Measurements from ENCODE around the gene TNK1.
A peak's percentile ranks its signal among the peaks of the same experiment; 100 is the strongest.

The TNK1 gene

GRCh38 chr17:7374353-7374752 is 6.5 kb upstream of the TNK1 start:
- no peak for DNase-seq (ENCODE audit: low read depth, low spot score)
- TF ChIP-seq CTCF (IDR thresholded peaks at IDR 0.05; ENCODE audit: insufficient read depth, low read length, missing control alignments) = no peak
- POLR2A ChIA-PET = no interaction called here
- CTCF ChIA-PET = interaction anchor here (7.0 kb wide), 1 partner anchor 18 kb away, joined by 35 read pairs; the partner anchor contains the start of gene TMEM95
- no peak overlapping the region for H3K4me3 ChIP-seq (ENCODE audit: low read depth, low read length)

GRCh38 chr17:7379134-7379533 is 1.8 kb upstream of the TNK1 start:
- H3K4me3 ChIP-seq (ENCODE audit: low read depth, low read length) = no peak overlapping the region
- ChIA-PET POLR2A (no interaction called here), CTCF (interaction anchor here (7.0 kb wide), 1 partner anchor 23 kb away, joined by 35 read pairs; the partner anchor contains the start of gene TMEM95)
- no peak for DNase-seq (ENCODE audit: low read depth, low spot score)
- TF ChIP-seq CTCF (IDR thresholded peaks at IDR 0.05; ENCODE audit: insufficient read depth, low read length, missing control alignments) = no peak

GRCh38 chr17:7380321-7380720 is 568 bp upstream of the TNK1 start:
- peak; percentile 9 for DNase-seq (ENCODE audit: low read depth, low spot score)
- TF ChIP-seq CTCF (IDR thresholded peaks at IDR 0.05; ENCODE audit: insufficient read depth, low read length, missing control alignments) = no peak
- ChIA-PET CTCF (interaction anchor here (0.8 to 1.4 kb wide), 5 partner anchors 9 to 57 kb away, joined by 3 to 5 read pairs (median 3); partner anchors contain the start of gene TMEM95), POLR2A (interaction anchor here (0.8 to 1.0 kb wide), 2 partner anchors 9 to 25 kb away, joined by 3 to 4 read pairs; partner anchors contain the start of gene TMEM95)
- no peak overlapping the region for H3K4me3 ChIP-seq (ENCODE audit: low read depth, low read length)

GRCh38 chr17:7382901-7383300 is 2.0 kb downstream of the TNK1 start:
- H3K4me3 ChIP-seq (ENCODE audit: low read depth, low read length) = no peak overlapping the region
- ChIA-PET POLR2A (interaction anchor here (0.5 to 1.6 kb wide), 5 partner anchors 10 to 38 kb away, joined by 3 to 4 read pairs (median 3); partner anchors contain the start of gene TMEM256), CTCF (interaction anchor here (1.8 kb wide), 1 partner anchor 177 kb away, joined by 5 read pairs; no protein-coding TSS in a partner anchor)
- no peak for DNase-seq (ENCODE audit: low read depth, low spot score)
- TF ChIP-seq CTCF (IDR thresholded peaks at IDR 0.05; ENCODE audit: insufficient read depth, low read length, missing control alignments) = no peak

- TF ChIP-seq CTCF (IDR thresholded peaks at IDR 0.05; ENCODE audit: insufficient read depth, low read length, missing control alignments) = no peak
- no peak for DNase-seq (ENCODE audit: low read depth, low spot score)
- ChIA-PET POLR2A (interaction anchor here (0.6 to 1.6 kb wide), 5 partner anchors 11 to 32 kb away, joined by 3 to 4 read pairs (median 3); partner anchors contain the start of gene TMEM256), CTCF (interaction anchor here (1.2 to 1.8 kb wide), 3 partner anchors 10 to 177 kb away, joined by 4 to 8 read pairs (median 5); partner anchors contain the start of gene PLSCR3)
- peak overlapping the region; percentile 52 for H3K4me3 ChIP-seq (ENCODE audit: low read depth, low read length)
These were observed 2.5 kb downstream of the TNK1 start for GRCh38 chr17:7383371-7383741.

- POLR2A ChIA-PET = interaction anchor here (0.6 to 1.6 kb wide), 4 partner anchors 10 to 20 kb away, joined by 3 read pairs; partner anchors contain the start of genes PLSCR3 and TMEM256
- no peak for DNase-seq (ENCODE audit: low read depth, low spot score)
- H3K4me3 ChIP-seq (ENCODE audit: low read depth, low read length) = peak overlapping the region; percentile 52
These were observed 3.0 kb downstream of the TNK1 start for GRCh38 chr17:7383742-7384488.

More at GRCh38 chr17:7383742-7384488, 3.0 kb downstream of the TNK1 start:
- no peak for TF ChIP-seq CTCF (IDR thresholded peaks at IDR 0.05; ENCODE audit: insufficient read depth, low read length, missing control alignments)
- CTCF ChIA-PET = interaction anchor here (1.2 to 1.8 kb wide), 3 partner anchors 10 to 176 kb away, joined by 4 to 8 read pairs (median 5); partner anchors contain the start of gene PLSCR3
